OCI-LY7 (cell line): ENCODE results near the gene CTNNA2.

ENCODE experiments used
- CTCF ChIP-seq: fragments of 200-600 bp; sonication (generic); conservative IDR thresholded peaks from 2 replicates; pipeline ENCODE4 v1.5.1; 2014; ENCODE audit warnings: mild to moderate bottlenecking, antibody characterized with exemption, low read length, moderate library complexity, mixed read lengths
- EZH2phosphoT487 ChIP-seq: fragments of 200-600 bp; sonication (generic); IDR thresholded peaks from 2 replicates; pipeline ENCODE4 v1.6.1; 2018; ENCODE audit warnings: low read depth, borderline replicate concordance, mild to moderate bottlenecking, mixed run types, antibody characterized with exemption, low read length, moderate library complexity, mixed read lengths

GRCh38 chr2:79980116-79980515 is 467.3 kb downstream of the CTNNA2 start:
- TF ChIP-seq CTCF (no peak), EZH2phosphoT487 (no peak)
